Measurements from ENCODE around the gene RAPGEF1.

DNA sequence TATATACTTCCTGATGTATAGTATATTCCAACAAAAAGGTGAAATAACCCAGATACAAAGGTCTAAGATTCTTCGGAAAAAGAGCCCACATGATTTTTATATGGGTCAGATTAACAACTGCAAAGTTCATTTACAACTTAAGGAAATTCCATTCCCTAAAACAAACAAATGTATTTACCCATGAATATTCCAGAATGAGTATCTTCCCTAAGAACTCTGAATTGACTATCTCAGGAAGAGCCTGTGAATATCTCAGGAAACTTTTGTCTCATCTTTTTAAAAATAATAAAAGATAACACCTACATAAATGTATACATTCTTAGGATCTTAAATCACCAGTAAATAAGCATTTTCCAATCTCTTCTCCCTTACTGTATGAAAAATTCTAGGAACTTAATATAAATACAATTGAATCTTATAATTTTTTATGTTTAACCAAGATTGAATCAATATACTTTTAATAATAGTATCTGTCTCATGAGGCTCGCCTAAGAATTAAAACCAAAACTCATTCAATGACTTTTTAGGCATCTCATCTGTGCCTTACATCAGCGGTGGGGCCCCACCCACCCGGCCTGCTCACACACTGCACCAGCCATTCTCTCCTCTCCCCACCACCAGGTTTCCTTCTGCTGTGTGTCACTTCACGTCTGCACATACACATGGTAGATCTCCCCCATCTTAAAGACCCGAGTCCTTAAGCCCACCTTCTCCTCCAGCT is 78.1 kb downstream of the RAPGEF1 start:
- TF ChIP-seq, protein P1, sequence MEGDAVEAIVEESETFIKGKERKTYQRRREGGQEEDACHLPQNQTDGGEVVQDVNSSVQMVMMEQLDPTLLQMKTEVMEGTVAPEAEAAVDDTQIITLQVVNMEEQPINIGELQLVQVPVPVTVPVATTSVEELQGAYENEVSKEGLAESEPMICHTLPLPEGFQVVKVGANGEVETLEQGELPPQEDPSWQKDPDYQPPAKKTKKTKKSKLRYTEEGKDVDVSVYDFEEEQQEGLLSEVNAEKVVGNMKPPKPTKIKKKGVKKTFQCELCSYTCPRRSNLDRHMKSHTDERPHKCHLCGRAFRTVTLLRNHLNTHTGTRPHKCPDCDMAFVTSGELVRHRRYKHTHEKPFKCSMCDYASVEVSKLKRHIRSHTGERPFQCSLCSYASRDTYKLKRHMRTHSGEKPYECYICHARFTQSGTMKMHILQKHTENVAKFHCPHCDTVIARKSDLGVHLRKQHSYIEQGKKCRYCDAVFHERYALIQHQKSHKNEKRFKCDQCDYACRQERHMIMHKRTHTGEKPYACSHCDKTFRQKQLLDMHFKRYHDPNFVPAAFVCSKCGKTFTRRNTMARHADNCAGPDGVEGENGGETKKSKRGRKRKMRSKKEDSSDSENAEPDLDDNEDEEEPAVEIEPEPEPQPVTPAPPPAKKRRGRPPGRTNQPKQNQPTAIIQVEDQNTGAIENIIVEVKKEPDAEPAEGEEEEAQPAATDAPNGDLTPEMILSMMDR (IDR thresholded peaks at IDR 0.05) = no peak
- TF ChIP-seq POLR2A (IDR thresholded peaks at IDR 0.05) = no peak
